Esophagus muscularis mucosa (tissue), 4 donors: ENCODE data around the gene CEP68.

Experiments used
- CTCF ChIP-seq, 3 experiments: fragments of 200-600 bp in 2 of 3; fragments of 450-650 bp in 1 of 3; sonication (generic) in 2 of 3; IDR thresholded peaks; one replicate each; pipeline ENCODE4 v1.5.1; 2017 to 2019; ENCODE audit warnings: antibody characterized with exemption in 3 of 3, mild to moderate bottlenecking in 2 of 3, moderate library complexity in 1 of 3
- EP300 ChIP-seq: sonication (generic); formaldehyde crosslinking; IDR thresholded peaks from one replicate; pipeline ENCODE4 v1.6.1; 2017; ENCODE audit warnings: antibody characterized with exemption
- POLR2A ChIP-seq: fragments of 450-650 bp; IDR thresholded peaks from one replicate; pipeline ENCODE4 v1.6.1; 2017; ENCODE audit warnings: antibody characterized with exemption, moderate library complexity, mild to moderate bottlenecking, low read depth
- POLR2AphosphoS5 ChIP-seq, 2 donors: sonication (generic); formaldehyde crosslinking; IDR thresholded peaks; one replicate each; pipeline ENCODE4 v1.6.1; 2017; ENCODE audit warnings: antibody characterized with exemption in 2 of 2

- TF ChIP-seq POLR2AphosphoS5 (IDR thresholded peaks at IDR 0.05) = no peak
- TF ChIP-seq POLR2A = no peak
- no peak for TF ChIP-seq CTCF (IDR thresholded peaks at IDR 0.05)
- no peak for TF ChIP-seq EP300
Measured at GRCh38 chr2:65020943-65021528, 35.2 kb upstream of the CEP68 start.
